ENCODE measurements around the gene SERPINA5.

DNA sequence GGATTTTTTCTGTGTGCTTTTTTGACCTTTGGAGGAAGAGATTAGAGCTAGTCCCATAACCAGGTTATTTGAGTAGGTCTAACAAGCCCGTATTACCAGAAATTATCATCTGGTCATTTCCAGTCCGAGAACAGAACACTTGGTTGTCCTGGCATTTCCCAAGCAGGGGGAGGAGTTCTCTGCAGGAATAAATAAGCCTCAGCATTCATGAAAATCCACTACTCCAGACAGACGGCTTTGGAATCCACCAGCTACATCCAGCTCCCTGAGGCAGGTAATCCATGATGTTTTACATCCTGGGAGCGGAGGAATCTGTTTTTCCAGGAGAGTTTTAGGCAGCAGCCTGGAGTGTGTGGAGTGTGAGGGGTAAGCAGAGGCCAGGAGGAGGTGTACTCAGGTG, 30.9 kb downstream of the SERPINA5 start, which contains the start of gene SERPINA3:
- TF ChIP-seq CTCF (conservative IDR thresholded peaks at IDR 0.05 in 1 of 2, IDR thresholded peaks at IDR 0.05 in 1 of 2; ENCODE audit: low read depth in 1 of 2, low read length in 2 of 2) (no peak), EZH2 (IDR thresholded peaks at IDR 0.05; ENCODE audit: low read length, missing control alignments) (no peak)

All from fibroblast of lung (primary cell).